Amniotic epithelial cell (primary cell): ENCODE measurements around the gene GNPTAB.

Experiments used
- DNase-seq: peaks from one replicate; pipeline ENCODE4 v3.0.0-alpha.2; 2010; ENCODE audit warnings: low read depth

Gene GNPTAB

DNA sequence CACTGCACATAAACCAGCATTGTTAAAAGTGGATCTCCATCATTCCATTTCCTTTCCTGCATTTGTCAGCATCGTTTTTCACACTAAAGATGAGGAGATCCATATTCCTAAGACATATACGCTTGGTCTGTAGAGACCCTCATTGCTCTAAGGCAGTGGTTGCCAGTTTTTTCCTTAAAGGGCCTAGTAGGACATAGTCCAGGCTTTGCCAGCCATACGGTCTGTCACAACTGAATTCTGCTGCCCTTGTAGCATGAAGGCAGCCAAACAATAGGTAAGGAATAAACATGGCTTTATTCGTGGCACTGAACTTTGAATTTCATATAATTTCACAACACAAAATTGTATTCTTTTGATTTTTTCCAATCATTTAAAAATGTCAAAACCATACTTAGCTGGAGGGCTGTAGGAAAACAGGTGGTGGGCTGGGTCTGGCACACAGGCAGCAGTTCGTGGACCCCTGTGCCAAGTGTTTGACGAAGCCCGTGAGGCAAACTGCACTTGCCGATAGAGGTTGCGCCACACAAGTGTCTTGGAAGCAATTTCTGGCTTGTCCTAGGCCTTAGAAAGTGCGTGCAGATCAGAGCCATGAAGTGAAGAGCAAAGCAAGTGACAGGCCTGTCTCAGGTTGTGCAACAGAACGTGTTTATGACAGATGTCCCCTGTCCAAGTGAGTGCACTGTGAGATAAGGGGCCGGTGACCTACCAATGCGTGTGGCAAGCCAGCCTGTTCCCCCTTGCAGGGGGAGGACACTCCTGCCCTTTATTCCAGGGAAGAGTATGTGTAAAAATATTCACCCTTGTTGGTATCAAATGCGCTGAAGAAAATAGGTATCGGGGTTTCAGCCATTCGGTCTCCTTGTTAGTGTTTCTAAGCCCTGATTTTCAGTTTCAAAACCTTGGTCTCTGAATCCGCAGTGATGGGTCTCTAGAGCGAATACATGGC, 134.2 kb downstream of the GNPTAB start:
- no peak for DNase-seq

DNA sequence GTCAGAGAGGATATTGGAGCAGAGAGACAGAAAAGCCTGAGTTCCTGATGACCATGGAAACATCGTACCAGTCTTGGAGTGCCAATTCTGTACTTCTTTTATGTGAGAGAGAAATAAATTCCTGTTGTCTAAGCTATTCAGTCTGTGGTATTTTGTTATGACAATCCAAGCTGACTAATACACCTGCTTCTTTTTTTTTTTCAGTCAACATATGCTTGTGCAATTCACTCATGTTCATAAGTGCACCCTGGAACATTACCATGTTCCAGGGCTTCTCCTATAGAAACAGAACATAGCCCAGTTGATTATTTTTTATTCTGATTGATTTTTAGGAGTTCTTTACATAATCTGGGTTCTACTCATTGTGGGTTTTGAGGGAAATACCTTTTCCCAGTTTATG, 135.1 kb downstream of the GNPTAB start:
- DNase-seq = peak; percentile 81
